ENCODE data around the gene PDCD1.

Gene PDCD1

DNA sequence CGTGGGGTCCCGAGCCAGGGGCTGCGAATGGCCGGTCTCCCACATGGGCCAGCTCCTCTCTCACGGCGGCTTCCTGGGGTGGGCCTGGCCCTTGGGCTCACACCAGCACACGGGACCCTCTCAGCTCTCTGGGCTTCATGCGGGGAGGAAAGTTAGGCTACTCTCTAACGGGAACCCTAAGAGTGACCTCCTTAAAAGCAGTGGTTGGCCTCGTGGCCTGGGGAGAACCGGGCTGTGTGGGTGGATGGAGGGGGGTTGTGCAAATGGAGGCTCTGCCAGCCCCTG, 36.7 kb upstream of the PDCD1 start:
- no peak for DNase-seq

DNA sequence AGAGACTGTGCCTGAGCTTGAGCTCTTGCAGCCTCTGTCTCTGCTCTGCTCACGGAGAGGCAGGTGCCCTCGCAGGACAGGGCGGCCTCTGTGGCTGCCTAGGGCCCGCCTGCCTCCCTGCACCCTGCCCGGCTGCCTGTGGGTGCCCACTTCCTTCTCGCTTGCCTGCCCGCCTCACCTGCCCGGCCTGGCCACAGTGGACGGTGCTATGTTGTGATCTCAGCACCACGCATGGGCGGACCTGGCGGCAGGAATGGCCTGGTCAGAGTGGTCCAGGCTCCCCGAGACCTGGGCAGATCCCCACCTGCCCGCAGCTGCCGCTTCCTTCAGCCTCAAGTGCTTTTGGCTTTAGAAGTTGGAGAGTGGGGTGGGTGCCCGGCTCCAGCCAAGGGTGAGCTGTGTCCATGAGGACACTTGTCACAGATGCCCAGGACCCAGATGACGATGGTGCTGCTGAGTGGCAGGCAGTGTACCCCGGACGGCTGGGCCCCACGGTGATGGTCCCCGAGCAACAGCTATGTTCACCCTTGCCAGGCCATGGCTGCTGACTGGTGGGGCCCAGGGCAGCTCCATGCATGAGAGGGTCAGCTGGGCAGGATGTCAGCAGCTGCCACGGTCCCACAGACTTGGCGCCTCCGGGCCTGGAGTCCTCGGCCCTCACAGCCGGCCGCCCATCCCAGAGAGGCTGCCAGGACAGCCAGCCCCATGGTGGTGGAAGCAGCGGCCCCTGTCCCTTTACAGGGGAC, 36.2 kb upstream of the PDCD1 start:
- DNase-seq = no peak

DNA sequence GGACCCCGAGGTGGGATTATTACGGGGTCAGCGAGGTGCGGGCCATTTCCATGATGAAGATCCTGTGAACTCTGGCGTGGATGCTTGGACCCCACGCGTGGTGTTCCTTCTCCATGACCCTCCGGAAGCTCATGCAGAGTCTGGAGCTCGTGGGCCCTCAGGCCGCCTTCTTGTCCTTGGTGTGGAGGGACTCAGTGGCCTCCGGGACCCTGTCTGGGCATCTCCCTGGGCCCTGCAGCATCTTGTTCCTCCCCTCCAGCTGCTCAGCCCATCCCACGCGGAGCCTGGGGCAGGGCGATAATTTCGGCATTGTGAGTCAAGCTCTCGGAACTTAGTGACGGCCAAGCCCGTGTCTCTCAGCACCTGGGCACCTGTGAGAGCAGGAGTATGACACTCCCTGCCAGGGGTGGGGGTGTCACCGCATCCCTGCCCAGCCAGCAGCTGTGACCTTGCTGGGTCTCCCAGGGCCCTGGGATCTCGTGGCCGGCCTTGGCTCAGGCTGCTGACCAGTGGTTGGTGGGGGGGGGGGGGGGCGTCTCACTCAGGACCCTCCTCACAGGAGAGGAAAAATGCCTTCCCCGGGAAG, 35.5 kb upstream of the PDCD1 start:
- DNase-seq = no peak

DNA sequence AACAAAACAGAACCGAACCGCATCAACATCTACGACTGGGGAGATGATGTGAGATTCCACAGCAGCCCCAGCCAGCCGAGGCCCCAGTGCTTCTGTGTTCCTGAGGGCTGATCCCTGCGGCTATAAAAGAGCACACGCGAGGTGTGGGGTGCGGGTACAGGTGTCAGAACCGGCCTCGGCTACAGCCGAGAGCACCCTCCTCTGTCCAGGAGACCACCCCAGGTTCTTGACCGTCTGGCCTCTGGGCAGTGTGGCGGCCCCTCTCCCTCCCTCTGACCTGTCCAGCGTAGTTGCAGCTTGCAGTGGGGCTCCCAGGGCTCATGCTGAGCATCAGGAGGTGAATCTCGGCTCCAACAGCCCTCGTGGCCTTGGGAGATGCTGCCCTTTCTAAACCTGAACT, 34.6 kb upstream of the PDCD1 start:
- DNase-seq = no peak

DNA sequence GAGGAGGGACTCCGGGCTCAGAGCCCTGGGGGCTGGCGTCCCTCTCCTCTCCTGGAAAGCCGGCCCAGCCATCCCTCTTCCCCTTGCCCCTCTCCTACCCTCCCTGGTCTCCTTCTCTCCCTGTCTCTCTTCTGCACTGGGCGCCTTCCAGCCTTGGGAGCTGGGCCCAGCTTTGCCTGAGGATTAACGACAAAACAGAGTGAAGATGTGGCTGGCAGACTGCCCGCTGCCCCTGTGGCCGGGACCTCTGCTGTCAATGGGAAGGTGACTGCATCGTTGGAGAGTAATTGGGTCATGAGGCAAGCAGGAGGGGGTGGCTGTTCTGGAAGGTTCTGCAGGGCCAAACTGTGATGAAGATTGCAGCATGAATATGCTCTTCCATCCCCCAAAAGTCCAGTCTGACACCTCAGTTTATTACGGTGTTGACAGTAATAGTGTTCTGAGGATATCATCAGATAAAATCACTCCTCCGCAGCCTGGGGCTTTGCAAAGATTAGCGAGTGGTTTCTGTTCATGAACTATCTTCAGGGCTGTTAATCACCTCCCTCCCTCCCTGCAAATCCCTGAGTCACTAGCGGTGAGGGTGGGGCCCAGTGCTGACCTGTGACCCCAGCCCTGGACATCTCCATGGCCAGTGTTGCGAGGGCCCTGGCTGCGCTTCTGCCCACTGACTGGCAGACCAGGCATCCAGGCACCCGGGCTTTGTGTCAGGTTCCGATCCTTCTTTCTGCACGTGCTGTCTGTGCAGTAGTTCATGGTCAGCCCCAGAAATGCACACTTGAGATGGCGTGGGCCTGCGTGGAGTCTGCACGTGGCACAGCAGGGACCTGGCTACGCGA, 33.8 kb upstream of the PDCD1 start:
- no peak for DNase-seq

DNA sequence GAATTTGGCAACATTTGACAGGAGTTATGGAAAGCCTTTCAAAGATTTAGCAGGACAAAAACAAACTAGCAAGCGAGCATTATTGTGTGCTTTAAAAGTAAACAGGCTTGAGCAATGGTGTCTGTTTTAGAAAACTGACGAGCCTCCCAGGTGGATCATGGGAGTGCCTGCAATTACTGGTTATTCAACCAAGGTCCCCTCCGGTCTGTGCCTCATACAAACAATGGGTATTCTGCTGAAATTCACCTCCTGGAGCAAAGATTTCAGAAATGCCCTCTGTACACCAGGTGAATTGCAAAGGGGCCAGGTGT, 33.2 kb upstream of the PDCD1 start:
- DNase-seq = no peak

DNA sequence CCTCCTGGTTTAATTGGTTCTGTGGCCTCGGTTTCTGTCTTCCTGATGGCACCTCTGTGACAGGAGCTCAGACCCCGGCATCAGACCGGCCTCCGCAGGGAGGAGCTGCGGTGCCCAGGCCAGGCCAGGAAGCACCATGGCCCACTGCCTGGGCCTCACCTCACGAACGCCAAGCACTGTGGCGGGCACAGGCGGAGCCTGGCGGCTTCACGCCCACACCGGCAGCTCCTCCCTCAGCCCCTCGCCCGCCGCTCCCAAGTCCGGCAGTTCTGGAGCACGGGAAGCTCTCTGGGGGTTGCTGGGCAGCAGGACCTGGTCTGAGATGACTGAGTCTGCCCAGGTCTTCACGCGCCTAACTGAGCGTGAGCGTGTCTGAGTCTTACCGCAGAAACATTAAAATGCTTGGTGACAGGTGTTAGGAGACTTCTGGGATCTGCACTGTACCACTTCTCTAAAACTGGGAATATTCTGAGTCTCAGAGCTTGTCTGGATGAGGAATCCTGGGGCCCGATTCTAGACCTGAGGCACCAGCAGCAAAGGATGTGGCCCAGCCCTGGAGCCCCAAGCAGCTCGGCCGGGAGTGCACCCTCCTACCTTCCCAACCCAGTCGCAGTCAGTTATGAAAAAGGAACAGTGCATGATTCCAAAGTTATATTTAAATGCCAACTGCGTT, 32.8 kb upstream of the PDCD1 start:
- no peak for DNase-seq

DNA sequence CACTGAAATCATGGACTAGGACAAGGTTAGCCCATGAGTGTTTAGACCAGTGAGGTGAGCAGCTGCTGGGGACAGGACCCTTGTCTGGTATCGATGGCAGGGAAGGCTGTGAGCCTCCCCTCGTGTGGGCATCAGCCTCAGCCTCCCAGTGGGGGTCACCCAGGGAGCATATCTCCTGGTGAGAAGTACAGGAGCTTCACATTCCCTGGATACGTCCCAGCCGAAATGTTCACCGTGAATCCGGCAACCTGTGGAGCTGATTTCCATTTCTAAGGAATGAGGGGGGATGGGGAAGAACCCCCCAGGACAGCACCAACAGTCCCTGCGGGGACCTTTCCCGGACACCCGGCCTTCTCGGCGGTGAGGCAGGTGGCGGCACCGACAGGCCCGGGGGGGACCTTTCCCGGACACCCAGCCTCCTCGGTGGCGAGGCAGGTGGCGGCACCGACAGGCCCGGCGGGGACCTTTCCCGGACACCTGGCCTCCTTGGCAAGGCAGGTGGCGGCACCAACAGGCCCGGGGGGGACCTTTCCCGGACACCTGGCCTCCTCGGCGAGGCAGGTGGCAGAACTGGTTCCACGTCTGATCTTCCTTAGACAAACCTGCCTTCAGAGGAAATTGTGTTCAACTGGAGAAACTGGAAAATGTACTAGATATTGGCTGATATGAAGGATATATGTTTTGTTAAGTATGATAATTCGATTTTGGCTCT, 32.0 kb upstream of the PDCD1 start:
- DNase-seq = no peak

DNA sequence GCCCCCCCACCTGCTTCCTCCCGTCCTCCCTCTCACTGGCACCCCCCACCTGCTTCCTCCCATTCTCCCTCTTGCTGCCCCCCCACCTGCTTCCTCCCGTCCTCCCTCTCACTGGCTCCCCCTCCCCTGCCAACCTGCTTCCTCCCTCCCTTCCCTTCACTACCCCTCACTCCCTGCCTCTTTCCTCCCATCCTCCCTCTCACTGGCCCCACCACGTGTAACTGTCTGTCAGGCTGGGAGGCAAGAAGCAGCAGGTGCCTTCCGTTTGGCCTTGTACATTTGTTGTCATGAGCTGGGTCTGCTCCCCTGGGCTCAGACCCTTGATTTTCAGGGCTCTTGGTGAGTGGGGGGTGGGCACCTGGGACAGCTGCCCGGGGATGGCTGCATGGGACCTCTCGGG, 29.9 kb upstream of the PDCD1 start:
- DNase-seq = no peak

DNA sequence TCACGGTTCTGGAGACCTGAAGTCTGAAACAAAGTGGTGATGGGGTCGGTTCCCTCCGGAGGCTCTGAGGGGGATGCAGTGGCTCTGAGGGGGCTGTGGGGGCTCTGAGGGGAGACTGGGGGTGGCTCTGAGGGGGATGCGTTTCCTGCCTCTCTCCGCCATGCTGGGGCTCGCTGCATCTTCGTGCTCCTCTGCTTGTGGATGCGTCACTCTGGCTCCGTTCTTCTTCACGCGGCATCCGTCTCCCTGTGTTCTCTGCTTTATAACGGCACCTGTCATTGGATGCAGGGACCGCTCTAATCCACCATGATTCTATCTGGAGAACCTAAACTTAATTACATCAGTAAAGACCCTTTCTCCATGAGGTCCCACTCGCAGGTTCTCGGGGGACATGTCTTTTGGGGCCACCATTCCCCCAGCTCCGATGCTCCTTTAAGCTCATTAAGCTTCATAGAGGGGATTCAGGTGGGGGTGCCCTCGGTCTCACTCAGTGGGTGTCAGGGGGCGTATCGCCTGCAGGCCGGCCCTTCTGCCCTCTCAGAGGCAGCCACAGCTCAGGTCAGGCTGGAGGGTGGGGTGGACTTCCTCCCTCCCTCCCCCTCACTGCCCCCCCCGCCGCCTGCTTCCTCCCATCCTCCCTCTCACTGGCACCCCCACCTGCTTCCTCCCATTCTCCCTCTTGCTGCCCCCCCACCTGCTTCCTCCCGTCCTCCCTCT, 29.3 kb upstream of the PDCD1 start:
- DNase-seq = no peak

DNA sequence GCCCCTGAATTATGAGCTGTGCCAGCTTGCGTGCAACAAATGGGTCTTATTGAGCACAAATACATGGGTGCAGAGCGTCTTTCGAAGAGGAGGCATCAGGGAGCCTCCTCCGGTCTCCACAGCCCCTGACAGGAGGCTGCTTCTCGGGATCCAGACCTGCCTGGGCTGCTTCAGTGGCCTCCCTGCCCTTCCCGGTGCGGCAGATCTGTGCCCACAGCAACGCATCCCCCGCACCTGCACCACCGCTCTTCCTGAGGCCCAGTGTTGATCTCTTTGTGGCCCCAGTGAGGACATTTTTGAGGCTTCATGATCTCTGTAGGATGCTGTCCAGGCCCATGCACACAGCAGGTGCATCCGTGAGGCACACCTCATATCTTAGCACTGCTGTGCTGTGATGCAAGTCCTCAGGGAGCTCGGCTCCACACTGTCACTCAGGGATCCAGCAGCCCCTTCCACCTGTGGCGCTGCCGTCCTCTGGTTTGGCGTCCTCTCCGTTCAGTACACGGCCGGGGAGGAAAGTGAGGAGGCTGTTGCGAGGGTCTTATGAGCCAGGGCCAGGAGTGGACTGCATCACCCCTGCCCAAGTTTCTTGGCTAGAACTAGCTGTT, 28.2 kb upstream of the PDCD1 start:
- no peak for DNase-seq

DNA sequence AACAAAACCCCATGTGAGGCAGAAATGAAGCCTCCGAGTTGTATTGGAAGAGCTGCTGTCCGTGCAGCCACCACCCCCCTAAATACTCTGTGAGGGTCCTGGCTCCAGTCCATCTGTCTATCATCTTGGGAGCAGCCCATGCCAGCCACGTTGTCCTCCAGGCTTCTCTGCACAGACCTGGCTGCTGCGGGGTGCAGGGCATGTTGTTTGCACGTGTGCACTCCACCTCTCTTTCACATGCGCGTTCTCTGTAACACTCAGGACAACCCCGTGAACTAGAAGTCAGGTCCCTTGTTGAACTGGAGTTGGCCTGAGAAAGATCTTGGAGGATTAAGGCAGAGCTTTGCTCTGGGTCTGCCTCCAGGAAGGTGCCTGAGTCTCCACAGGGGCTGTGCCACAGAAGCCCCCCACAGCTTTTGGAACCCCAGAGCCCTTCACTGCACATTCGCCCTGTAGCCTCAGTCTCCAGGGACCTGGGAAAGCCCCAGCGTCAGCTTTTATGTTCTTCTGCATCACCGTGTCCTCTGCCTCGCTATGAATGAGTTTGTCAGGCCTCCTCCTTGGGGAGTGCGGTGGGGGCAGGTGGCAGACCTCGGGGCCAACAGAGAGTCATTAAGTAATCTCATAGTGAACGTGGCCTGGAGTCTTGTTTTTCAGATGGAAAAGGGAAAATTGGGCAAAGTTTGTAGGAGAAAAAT, 27.4 kb upstream of the PDCD1 start:
- DNase-seq = no peak

DNA sequence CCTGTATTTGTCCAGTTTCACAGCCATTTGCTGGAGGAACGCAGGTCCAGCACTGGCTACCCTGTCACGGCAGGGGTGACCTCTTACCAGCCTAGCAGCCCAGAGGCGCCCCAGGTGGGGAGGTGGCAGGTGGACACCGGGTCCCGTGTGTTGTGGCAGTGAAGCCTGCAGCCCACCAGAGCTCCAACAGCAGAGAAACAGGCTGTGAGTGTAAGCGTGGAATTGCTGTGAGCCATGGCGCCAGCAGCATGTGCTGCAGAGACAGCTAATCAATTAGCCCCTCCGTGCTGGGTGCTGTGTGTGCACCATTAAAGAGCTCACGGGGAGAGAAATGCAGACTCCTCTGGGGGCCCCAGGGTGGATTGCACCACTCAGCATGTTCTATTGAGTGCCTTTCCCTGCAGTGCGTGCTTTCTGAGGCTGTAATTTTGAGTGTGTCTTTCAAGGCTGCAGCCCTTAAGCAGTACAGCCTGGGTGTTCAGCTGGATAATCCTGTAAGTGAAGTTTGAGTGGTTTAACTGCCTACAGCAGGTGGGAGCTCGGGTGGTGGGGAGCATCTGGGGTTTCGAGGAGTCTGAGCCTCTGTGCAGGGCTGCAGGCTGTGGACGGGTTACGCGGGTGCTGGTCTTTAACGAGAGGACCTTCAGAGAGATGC, 26.7 kb upstream of the PDCD1 start:
- DNase-seq = no peak

DNA sequence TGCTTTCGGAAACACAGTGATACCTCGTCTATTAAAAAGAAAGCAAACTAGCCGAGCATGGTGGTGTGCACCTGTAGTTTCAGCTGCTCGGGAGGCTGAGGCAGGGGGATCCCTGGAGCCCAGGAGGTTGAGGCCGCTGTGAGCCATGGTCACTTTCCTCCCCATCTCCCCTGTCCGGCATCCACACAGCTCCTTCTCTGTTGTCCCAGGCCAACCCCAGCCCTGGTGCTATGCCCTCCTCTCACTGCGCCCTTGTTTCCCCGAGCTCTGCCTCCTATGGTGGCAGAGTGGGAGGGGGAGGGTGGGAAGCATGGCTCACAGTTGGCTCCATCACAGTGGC, 26.2 kb upstream of the PDCD1 start:
- no peak for DNase-seq

DNA sequence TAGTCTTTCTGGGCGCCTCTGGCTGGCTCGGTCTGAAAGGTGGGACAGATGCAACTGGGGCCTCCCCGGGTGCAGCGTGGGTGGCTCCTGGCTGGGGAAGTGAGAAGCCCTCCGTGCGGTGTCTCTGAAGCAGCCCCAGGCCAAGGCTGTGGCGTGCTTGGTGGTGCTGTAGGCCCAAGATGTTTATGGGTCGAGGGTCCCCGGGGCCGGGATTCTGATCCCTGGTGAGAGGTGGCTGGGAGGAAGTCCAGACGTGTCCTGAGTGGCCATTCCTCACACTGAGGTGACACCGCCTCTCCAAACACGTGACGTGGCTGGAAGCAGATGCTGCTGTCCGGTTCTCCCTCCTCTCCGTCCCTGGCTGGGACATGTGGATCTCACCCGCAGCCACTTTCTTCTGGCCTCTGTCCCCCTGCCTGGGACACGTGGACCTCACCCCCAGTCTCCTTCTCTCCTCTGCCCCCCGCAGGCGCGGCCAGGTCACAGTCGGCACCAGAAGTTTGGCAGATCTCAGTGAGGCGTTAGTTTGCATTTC, 23.5 kb upstream of the PDCD1 start:
- peak; percentile 73 to 78 for DNase-seq

DNA sequence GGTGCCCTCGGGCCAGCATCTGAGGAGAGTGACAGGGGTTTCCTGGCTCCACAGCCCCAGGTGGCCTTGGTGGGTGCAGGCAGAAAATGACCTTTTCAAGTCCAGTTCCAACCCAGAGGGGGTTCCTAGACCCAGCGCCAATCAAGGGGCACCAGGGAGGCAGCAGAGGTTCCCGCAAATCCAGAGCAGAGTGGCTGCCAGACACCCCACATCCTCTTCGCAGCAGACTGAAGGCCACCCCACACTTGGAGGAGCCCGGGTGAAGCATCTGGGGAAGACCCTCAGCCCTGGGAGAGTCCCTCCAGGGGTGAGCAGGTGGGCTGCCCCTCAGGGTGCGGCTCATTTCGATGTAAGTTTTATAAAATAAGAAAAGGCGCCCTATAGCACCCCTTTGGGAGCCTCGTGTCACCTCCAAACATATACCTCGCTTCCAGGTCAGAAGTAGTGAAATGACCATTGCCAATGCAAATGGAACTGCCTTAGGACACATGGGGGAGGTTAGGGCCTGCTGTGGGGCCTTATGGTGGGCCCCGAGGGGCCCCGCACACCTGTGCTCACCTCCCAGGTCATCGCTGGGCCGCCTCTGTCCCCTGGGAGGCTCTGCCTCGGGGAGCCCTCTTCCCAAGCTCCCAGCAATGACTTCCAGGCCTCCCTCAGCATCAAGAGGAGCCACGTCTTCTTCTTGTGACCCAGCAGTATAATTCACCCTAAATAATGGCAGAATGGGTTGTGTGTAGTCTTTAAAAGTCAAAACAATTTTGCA, 21.8 kb upstream of the PDCD1 start:
- DNase-seq = no peak

DNA sequence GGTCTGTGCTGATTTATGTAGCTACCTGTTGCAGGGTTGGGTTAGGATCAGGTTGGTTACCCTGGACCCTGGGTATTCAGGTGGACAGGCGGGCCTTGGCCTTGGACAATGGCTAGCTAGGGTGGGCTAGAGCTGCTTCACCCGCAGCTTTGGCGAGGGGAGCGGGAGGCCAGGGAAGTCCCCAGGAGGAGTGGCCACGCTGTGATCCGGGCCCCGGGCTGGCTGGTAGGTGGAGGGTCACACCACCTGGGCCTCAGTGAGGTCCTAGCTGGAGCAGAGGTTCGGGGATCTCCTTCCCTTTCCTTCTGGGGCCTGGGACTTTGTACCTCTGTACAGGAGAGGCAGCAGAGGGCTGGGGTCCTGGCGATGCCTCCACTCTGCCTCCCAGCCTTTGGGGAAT, 20.6 kb upstream of the PDCD1 start:
- DNase-seq = no peak

DNA sequence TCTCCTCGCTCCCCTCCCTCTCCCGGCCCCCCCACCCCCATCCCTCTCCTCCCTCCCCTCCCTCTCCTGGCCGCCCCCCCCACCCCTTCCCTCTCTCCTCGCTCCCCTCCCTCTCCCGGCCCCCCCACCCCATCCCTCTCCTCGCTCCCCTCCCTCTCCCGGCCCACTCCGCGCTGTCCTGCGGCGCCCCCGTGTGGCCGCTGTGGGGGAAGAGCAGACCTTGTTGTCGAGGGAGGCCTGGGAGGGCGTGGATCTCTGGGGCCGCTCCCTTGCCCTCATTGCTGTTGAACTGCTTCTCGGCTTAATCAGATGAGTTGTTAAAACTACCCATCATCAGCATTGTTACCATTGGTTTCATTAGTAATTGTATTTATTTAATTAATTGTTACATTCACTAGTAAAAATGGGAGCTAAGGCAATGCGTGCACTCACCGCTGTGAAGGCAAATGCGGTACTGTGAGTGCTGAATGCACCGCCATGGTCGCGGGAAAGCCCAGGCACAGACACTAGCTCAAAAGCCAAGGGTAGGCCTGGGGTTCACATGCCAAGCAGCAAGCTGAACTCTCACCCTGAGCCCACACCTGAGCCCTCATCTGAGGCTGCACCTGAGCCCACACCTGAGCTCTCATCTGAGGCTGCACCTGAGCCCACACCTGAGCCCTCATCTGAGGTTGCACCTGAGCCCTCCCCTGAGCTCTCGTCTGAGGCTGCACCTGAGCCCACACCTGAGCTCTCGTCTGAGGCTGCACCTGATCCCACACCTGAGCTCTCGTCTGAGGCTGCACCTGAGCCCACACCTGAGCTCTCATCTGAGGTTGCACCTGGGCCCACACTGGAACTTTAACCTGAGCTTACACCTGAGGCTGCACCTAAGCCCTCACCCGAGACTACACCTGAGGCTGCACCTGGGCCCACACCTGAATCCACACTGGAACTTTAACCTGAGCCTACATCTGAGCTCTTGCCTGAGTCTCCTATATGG, 19.6 kb upstream of the PDCD1 start:
- DNase-seq = peak; percentile 79 to 81

DNA sequence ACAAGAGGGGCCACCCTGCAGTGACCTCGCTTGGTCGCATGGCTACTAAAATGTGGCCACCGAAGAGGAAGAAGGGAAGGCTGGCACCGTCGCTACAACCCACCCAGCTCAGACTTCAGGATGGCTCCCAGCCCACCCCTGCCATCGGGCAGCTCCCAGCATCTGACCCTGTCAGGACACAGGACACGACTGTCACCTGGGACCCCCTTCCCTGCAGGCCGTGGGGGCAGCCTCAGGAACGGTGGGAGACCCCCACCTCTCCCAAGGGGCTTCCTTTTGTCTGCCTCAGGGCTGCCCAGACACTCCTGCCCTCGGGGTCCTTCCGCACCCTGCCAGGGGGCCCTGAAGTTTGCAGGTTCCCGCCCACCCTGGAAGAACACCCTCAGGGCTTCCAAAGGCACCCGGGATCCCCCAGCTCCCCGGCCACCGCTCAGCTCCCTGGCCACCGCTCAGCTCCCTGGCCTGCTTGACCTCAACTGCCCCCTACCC, 18.5 kb upstream of the PDCD1 start:
- no peak for DNase-seq
